PFSK-1 (cell line): ENCODE measurements around the gene KIF2C.

ENCODE experiments used
- FOXP2 ChIP-seq: optimal IDR thresholded peaks from 2 replicates; pipeline ENCODE3; 2011; ENCODE audit warnings: borderline replicate concordance, control low read depth, inconsistent platforms; ENCODE audit not compliant: insufficient read depth; ENCODE audit errors: extremely low read length, extremely low read depth
- POLR2AphosphoS5 ChIP-seq: IDR thresholded peaks from 2 replicates; pipeline ENCODE4 v1.6.1; 2012; ENCODE audit warnings: low read depth, mild to moderate bottlenecking, control low read depth, low read length, moderate library complexity
- REST ChIP-seq, 2 experiments: IDR thresholded peaks; 2 replicates each; pipeline versions ENCODE4 v1.6.1 to v1.8.0; 2011 to 2012; ENCODE audit warnings: low read depth in 2 of 2, low read length in 2 of 2, control low read depth in 1 of 2, inconsistent platforms in 1 of 2, mild to moderate bottlenecking in 1 of 2, moderate library complexity in 1 of 2; ENCODE audit not compliant: insufficient read depth in 1 of 2
- SIN3A ChIP-seq: IDR thresholded peaks from 2 replicates; pipeline ENCODE4 v1.6.1; 2012; ENCODE audit warnings: mild to moderate bottlenecking, low read length, moderate library complexity, borderline replicate concordance; ENCODE audit not compliant: insufficient read depth
- TAF1 ChIP-seq: IDR thresholded peaks from 2 replicates; pipeline ENCODE4 v1.6.1; 2012; ENCODE audit warnings: low read length, control low read depth, borderline replicate concordance; ENCODE audit not compliant: insufficient read depth

The KIF2C gene

GRCh38 chr1:44713321-44713781 lies 26.3 kb upstream of the KIF2C start:
- TF ChIP-seq TAF1 (no peak), SIN3A (no peak)

GRCh38 chr1:44714532-44714931 lies 25.1 kb upstream of the KIF2C start:
- TF ChIP-seq FOXP2, result no peak
- TF ChIP-seq POLR2AphosphoS5, result no peak
- TF ChIP-seq REST (IDR thresholded peaks at IDR 0.05; ENCODE audit: insufficient read depth in 1 of 2, low read depth in 2 of 2, low read length in 2 of 2), result no peak
- TF ChIP-seq TAF1, result no peak
- no peak for TF ChIP-seq SIN3A

GRCh38 chr1:44714944-44715571 lies 24.6 kb upstream of the KIF2C start:
- no peak for TF ChIP-seq FOXP2
- TF ChIP-seq POLR2AphosphoS5, result no peak
- no peak for TF ChIP-seq TAF1
- TF ChIP-seq REST (IDR thresholded peaks at IDR 0.05; ENCODE audit: insufficient read depth in 1 of 2, low read depth in 2 of 2, low read length in 2 of 2), result no peak
- no peak for TF ChIP-seq SIN3A

GRCh38 chr1:44717156-44717555 lies 22.5 kb upstream of the KIF2C start:
- TF ChIP-seq TAF1 (no peak), REST (IDR thresholded peaks at IDR 0.05; ENCODE audit: insufficient read depth in 1 of 2, low read depth in 2 of 2, low read length in 2 of 2) (no peak), POLR2AphosphoS5 (no peak), SIN3A (no peak), FOXP2 (no peak)

- TF ChIP-seq POLR2AphosphoS5 (no peak), SIN3A (no peak), FOXP2 (no peak), TAF1 (no peak)
Observed at GRCh38 chr1:44717653-44718052, 22.0 kb upstream of the KIF2C start.

- no peak for TF ChIP-seq SIN3A
- no peak for TF ChIP-seq POLR2AphosphoS5
- TF ChIP-seq REST (IDR thresholded peaks at IDR 0.05; ENCODE audit: insufficient read depth in 1 of 2, low read depth in 2 of 2, low read length in 2 of 2), result no peak
- no peak for TF ChIP-seq TAF1
- TF ChIP-seq FOXP2, result no peak
Observed at GRCh38 chr1:44718091-44718490, 21.5 kb upstream of the KIF2C start.
